Panc1 (cell line): Measurements from ENCODE around the gene PLPP1. TPM values are rescaled to one million over a fixed set of nuclear protein-coding genes. Genes with fewer than 3 reads are reported as not detected.

Experiments
- ATAC-seq: fragments of 200-7000 bp; cut with Tn5 transposase; 2 replicates; pipeline ENCODE4 v1.9.1; 2020; ENCODE audit warnings: mild to moderate bottlenecking, moderate library complexity
- BruUV-seq: library from RNA; stranded (reverse); fragments of 400-500 nt; replicated peaks from 2 replicates; lab custom pipeline; 2021; lab: Mats Ljungman, UMichigan
- CTCF ChIA-PET: fragments of 300-600 bp; sonication (Branson Sonifier 250); formaldehyde crosslinking; loops from one replicate; lab custom pipeline; 2022; ENCODE audit warnings: antibody characterized with exemption; lab: Charles Lee
- POLR2A ChIA-PET: fragments of 300-600 bp; sonication (Branson Sonifier 250); formaldehyde crosslinking; loops from one replicate; lab custom pipeline; 2022; ENCODE audit warnings: antibody characterized with exemption; lab: Charles Lee
- DNase-seq: peaks from one replicate; pipeline ENCODE4 v3.0.0-alpha.2; 2010; ENCODE audit warnings: low read depth, low spot score
- H3K27ac ChIP-seq: 2 replicates; pipeline ENCODE4 v1.5.1; 2011; ENCODE audit warnings: mild to moderate bottlenecking, low read length, inconsistent platforms
- H3K27me3 ChIP-seq: fragments of 200-500 bp; sonication (Bioruptor generic); 2 replicates; pipeline ENCODE4 v1.6.0; 2014; ENCODE audit warnings: low read length, inconsistent platforms; ENCODE audit not compliant: control insufficient read depth, insufficient read depth
- H3K36me3 ChIP-seq: fragments of 200-500 bp; sonication (Bioruptor generic); 2 replicates; pipeline ENCODE4 v1.5.1; 2014; ENCODE audit warnings: inconsistent platforms, mild to moderate bottlenecking, low read length, moderate library complexity; ENCODE audit not compliant: control insufficient read depth, insufficient read depth
- H3K4me1 ChIP-seq: 2 replicates; pipeline ENCODE4 v1.5.1; 2011; ENCODE audit warnings: inconsistent platforms, mild to moderate bottlenecking, low read length, moderate library complexity; ENCODE audit not compliant: control insufficient read depth, insufficient read depth
- H3K4me3 ChIP-seq, 2 experiments: 2 replicates each; pipeline ENCODE4 v1.5.1; 2011 to 2012; ENCODE audit warnings: low read depth in 2 of 2, low read length in 2 of 2, mild to moderate bottlenecking in 2 of 2, inconsistent platforms in 1 of 2, moderate library complexity in 1 of 2
- H3K9me3 ChIP-seq: fragments of 200-500 bp; sonication (Bioruptor generic); 2 replicates; pipeline ENCODE4 v1.5.1; 2014; ENCODE audit warnings: low read depth, mild to moderate bottlenecking, inconsistent platforms, low read length, moderate library complexity; ENCODE audit not compliant: control insufficient read depth, insufficient read depth
- CTCF ChIP-seq: fragments of 450-650 bp; IDR thresholded peaks from 2 replicates; pipeline ENCODE4 v1.5.1; 2017; ENCODE audit warnings: mild to moderate bottlenecking
- REST ChIP-seq, 2 experiments: IDR thresholded peaks; 2 replicates each; pipeline ENCODE4 v1.6.1; 2011 to 2012; ENCODE audit warnings: low read depth in 2 of 2, control low read depth in 1 of 2, low read length in 1 of 2, mild to moderate bottlenecking in 1 of 2, moderate library complexity in 1 of 2; ENCODE audit not compliant: insufficient read depth in 1 of 2
- SIN3A ChIP-seq: IDR thresholded peaks from 2 replicates; pipeline ENCODE4 v1.6.1; 2012; ENCODE audit warnings: low read depth, mild to moderate bottlenecking, low read length, moderate library complexity, borderline replicate concordance; ENCODE audit not compliant: insufficient read depth
- TCF7L2 ChIP-seq: IDR thresholded peaks from 2 replicates; pipeline ENCODE4 v1.6.1; 2011; ENCODE audit warnings: mild to moderate bottlenecking, low read depth, low read length, inconsistent platforms
- in situ Hi-C: cut with HindIII; loops from 2 replicates; pipeline ENCODE4 v1.10.0; 2016; ENCODE audit warnings: low sequenced_read_pairs, low pct_unique_long_range_greater_than_20kb
- intact Hi-C: fragments of 100-400 bp; cut with micrococcal nuclease; formaldehyde crosslinking; loops from one replicate; pipeline ENCODE4 v1.10.0; 2022; ENCODE audit not compliant: unreplicated experiment
- total RNA-seq: library from RNA; stranded (reverse); gene quantifications from one replicate; pipeline ENCODE4 v1.2.1, GENCODE V29; 2021; ENCODE audit not compliant: unreplicated experiment

The PLPP1 gene
- total RNA-seq, 1 experiment from 2014 or later: 35.7 TPM

GRCh38 chr5:55481293-55481855 is 53.4 kb downstream of the PLPP1 start:
- ATAC-seq (no peak), DNase-seq (no peak)
- H3K9me3 ChIP-seq: no peaks in the 10 kb centered on the region
- CTCF ChIA-PET: no interaction called here
- H3K4me1 ChIP-seq: no peaks in the 10 kb centered on the region
- no peaks in the 10 kb centered on the region for H3K27me3 ChIP-seq
- intact Hi-C loops (no loop called here), in situ Hi-C loops (no loop called here)
- TF ChIP-seq REST (IDR thresholded peaks at IDR 0.05; ENCODE audit: insufficient read depth in 1 of 2, low read depth in 2 of 2, low read length in 1 of 2): no peak
- TF ChIP-seq SIN3A: no peak
- TF ChIP-seq CTCF: no peak
- no peaks in the 10 kb centered on the region for H3K36me3 ChIP-seq
- H3K27ac ChIP-seq: no peak overlapping the region
- no peak overlapping the region for H3K4me3 ChIP-seq
- no TSS peak for BruUV-seq
- POLR2A ChIA-PET: interaction anchor here (0.6 kb wide), 2 partner anchors 104 to 192 kb away, joined by 5 to 7 read pairs; no protein-coding TSS in a partner anchor

GRCh38 chr5:55480781-55481180 is 54.0 kb downstream of the PLPP1 start:
- CTCF ChIA-PET: no interaction called here
- BruUV-seq: no TSS peak
- in situ Hi-C loops: no loop called here

GRCh38 chr5:55472642-55473041 is 62.1 kb downstream of the PLPP1 start:
- no peak for TF ChIP-seq TCF7L2
- BruUV-seq: no TSS peak
- no peaks in the 10 kb centered on the region for H3K36me3 ChIP-seq
- CTCF ChIA-PET: no interaction called here
- H3K9me3 ChIP-seq: no peaks in the 10 kb centered on the region
- H3K27me3 ChIP-seq: no peaks in the 10 kb centered on the region
- POLR2A ChIA-PET: no interaction called here
- peaks cover 9% of the 10 kb centered on the region; the same call in 1 of the 2 replicates for H3K4me1 ChIP-seq
- ATAC-seq: no peak
- no peak overlapping the region for H3K4me3 ChIP-seq
- H3K27ac ChIP-seq: no peak overlapping the region
- no peak for DNase-seq
- in situ Hi-C loops: no loop called here
- intact Hi-C loops: no loop called here

More at GRCh38 chr5:55480781-55481180, 54.0 kb downstream of the PLPP1 start:
- ATAC-seq (no peak), DNase-seq (no peak)
- POLR2A ChIA-PET: interaction anchor here (0.6 kb wide), 1 partner anchor 104 kb away, joined by 5 read pairs; no protein-coding TSS in a partner anchor
- Histone ChIP-seq H3K27ac (no peak overlapping the region), H3K4me3 (no peak overlapping the region), H3K4me1 (no peaks in the 10 kb centered on the region), H3K36me3 (no peaks in the 10 kb centered on the region), H3K9me3 (no peaks in the 10 kb centered on the region), H3K27me3 (no peaks in the 10 kb centered on the region)
- TF ChIP-seq SIN3A: no peak
- intact Hi-C loops: no loop called here
